Activated gamma-delta T cell treated with anti-CD3 and anti-CD28 coated beads, Interleukin-2, amount 50 U/mL, for 16 hours (primary cell): ENCODE measurements around the gene ODAM.
"Not testable (repeated sequence)": the region's sequence is repeated elsewhere in the genome, so short reads cannot be mapped to it uniquely, and the experiment has no call there.

Source experiments
- DNase-seq: peaks from one replicate; pipeline ENCODE4 v3.0.0-alpha.2; 2020; ENCODE audit warnings: low read depth

ODAM gene, protein sequence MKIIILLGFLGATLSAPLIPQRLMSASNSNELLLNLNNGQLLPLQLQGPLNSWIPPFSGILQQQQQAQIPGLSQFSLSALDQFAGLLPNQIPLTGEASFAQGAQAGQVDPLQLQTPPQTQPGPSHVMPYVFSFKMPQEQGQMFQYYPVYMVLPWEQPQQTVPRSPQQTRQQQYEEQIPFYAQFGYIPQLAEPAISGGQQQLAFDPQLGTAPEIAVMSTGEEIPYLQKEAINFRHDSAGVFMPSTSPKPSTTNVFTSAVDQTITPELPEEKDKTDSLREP

DNA sequence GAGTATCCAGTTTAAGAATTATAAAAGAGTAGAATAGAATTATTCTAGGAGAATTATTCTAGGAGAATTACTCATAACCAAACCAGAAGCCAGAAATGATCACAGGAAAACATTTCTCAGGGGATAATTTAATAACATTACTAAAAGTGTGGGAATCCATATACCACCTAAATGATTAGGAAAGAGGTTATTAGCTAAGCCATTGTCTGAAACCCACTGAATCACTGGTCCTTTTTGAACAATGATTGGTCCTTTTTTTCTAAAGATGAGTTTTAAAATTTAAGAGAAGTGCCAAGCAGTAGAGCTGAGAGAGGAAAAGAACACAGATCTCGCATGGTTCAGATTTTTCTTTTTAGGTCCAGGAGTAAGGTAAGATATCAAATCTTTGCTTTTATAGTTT, at the start of gene ODAM:
ODAM (plus strand) TSS at position 301 of the 400 bp plus-strand sequence. CDS start 819 bp downstream, outside the sequence.
- no peak for DNase-seq

DNA sequence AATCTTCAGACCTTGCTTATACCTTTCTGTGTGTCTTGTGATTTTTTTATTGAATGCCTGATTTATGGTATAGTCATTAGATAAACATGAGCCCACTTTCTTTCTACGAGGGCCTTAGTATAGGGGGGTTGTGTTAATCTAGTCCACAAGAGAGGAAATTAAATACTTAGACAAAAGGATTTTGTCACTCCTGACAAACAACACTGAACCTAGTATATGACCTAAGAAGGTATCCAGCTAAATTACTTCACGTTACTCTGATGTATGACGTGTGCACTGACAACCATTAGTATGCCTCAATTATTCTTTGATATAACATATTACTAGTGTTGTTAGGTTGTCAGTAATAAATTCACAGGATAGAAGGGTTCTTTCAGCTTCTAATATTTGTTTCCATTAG, 44.3 kb upstream of the ODAM start:
- DNase-seq = no peak

DNA sequence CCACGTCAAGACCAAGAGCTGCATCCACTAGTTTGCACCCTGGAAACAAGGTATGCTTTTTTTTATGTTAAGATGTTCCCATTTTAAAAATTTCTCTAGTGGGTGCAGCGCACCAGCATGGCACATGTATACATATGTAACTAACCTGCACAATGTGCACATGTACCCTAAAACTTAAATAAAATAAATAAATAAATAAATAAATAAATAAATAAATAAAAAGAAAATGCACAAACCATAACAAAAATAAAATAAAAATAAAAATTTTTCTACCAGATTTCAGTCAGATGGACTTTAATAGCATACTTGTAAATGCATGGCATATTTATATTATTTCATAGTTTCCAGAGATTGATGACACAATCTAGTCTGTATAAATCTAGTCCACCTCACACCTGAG, 43.4 kb upstream of the ODAM start:
- no peak for DNase-seq

DNA sequence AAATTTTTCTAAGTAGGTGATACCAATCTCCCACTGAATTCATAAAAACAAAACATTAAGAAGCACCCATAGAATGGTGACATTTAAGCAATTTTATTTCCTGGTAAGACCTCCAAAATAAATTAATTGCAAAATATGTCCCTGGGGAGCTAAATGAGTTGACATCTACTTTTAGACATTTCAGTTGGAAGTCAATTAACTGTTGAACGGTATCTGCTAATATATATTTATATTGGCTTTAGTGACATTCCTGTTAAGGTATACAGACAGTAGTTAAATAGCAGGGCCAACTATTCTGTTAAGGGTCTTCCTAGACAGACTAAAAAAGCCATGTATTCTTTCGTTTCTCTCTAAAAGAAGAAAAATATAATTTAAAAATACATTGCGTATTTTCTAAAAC, 41.6 kb upstream of the ODAM start, which contains the start of gene PRR27:
PRR27 (plus strand) TSS at position 301 of the 400 bp plus-strand sequence. CDS start 139 bp downstream, outside the sequence.
- no peak for DNase-seq

DNA sequence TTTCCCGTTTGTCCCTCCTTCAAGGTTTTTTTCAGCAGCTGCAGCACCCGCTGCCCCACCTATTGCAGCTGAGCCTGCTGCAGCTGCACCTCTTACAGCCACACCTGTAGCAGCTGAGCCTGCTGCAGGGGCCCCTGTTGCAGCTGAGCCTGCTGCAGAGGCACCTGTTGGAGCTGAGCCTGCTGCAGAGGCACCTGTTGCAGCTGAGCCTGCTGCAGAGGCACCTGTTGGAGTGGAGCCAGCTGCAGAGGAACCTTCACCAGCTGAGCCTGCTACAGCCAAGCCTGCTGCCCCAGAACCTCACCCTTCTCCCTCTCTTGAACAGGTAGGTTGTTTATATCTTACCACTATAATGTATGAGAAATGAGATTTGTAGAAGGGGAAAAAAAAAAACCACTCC, 36.9 kb upstream of the ODAM start:
- DNase-seq = no peak

DNA sequence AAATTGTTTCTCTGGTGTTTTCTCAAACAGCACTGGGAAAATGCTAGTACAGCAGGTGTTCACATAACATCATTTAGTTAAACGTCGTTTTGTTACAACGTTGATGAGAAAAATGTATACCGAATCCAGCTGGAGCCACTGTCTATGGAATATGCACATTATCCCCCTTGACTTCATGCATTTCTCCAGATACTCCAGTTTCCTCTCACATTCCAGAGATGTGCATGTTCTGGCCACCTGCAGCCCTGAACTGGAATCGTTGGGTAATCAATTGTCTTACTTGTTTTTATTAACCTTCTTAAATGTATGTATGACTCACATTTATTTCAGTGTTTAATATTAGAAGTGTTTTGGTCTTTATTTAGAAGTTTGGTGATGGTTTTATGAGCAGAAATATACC, 18.4 kb upstream of the ODAM start:
- DNase-seq = no peak

GRCh38 chr4:70178075-70178660, 17.4 kb upstream of the ODAM start:
- no peak for DNase-seq

GRCh38 chr4:70179811-70180210, 15.7 kb upstream of the ODAM start:
- DNase-seq = no peak

DNA sequence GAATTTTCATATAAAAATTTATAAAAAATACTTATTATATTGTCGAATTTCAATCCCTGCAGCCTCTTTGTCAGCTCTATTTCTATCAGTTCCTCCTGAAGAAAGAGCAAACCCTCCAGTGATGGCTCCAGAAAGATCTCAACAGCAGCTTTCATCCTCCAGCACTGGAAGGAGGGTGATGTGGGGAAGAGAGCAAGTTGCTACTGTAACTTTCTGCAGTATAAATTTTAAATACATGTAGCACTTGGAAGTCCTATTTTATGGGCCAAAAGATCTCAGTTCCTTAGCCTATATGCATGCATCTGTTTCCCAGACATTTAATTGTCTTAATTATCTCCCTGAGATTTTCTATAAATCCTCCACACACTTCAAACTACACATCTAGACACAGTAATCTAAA, 13.7 kb upstream of the ODAM start:
- DNase-seq = no peak

GRCh38 chr4:70182517-70183167, 12.9 kb upstream of the ODAM start:
- DNase-seq = no peak

GRCh38 chr4:70183168-70183939, 12.2 kb upstream of the ODAM start:
- no peak for DNase-seq

DNA sequence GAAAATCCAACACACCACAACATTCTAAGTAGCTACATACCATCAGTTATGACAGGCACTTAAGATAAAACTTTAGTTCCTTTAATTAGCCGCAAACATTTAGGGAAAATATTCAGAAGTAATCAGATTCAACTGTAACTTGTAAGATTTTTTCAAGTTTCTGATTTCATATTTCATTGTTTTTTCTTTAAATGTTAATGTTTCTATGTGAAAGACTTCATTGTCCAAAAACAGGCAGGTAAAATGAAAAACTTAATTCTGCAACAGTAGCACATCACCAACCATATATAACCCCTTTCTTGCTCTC, 11.6 kb upstream of the ODAM start:
- DNase-seq = no peak

DNA sequence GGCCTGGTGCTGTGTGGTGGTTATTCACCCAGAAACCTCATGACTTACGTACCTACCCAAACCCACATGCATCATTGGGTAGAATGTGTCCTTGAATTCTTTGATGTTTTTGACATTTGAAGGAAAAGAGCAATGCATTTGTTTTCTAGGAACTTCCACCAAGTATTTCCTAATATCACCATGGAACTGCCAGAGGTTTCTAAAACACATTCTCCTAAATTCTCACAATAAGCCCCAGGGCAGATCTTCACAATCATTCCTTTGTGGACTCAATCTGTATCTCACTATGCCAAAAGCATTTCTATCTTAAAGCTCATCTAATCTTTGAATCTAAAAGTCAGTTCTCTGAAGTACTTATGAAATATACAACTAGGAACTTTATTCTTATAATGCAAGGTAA, 8.3 kb upstream of the ODAM start:
- DNase-seq = no peak

- no peak for DNase-seq
Observed at GRCh38 chr4:70190579-70190978, 4.9 kb upstream of the ODAM start.

- no peak for DNase-seq
Observed at GRCh38 chr4:70191647-70192046, 3.9 kb upstream of the ODAM start.

DNA sequence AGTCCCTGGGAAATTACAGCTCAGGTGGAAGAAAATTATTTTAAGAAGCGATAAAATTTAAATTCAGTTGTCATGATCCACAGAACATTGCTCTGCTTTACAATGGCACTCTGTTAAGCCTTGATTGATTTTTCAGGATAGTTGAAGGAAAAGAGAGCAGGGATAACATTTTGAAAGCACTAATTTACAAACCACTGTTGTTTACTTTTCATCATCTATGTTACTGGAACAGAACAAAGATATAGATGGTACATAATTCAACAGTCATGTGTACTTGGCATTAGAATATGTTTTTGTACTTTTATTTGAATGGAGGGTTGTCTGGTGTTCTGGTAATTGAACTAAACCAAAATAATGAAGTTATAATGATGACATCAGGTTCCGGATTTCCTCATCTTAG, 2.6 kb upstream of the ODAM start:
- no peak for DNase-seq

DNA sequence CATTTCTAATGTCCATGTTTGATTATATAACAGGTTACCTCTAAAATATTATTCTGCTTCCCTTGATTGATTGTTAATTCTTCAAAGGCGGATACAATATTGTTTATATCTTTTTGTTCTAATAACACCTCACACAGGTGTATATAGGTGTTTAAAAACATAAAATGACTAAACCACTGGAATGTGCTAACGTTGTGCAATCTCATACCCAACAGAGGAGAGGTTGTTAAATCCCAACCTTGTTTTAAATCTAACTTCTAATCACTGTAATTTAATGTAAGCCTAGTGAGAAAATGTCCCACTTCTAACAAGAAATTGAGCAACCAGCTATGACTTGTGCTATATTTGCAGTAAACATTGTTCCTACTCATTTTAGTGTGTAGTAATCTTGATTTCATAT, 1.3 kb downstream of the ODAM start:
- DNase-seq = no peak

DNA sequence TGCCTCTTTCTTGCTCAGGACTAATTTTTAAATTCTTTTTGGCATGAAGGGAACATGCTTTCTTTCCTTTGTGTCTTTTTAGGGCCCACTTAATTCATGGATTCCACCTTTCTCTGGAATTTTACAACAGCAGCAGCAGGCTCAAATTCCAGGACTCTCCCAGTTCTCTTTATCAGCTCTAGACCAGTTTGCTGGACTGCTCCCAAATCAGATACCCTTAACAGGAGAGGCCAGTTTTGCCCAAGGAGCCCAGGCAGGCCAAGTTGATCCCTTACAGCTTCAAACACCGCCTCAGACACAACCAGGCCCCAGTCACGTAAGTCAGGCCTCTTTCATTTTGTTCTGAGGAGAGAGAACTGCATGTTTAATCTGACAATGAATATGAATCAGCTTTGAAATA, 2.3 kb downstream of the ODAM start:
- DNase-seq = no peak

DNA sequence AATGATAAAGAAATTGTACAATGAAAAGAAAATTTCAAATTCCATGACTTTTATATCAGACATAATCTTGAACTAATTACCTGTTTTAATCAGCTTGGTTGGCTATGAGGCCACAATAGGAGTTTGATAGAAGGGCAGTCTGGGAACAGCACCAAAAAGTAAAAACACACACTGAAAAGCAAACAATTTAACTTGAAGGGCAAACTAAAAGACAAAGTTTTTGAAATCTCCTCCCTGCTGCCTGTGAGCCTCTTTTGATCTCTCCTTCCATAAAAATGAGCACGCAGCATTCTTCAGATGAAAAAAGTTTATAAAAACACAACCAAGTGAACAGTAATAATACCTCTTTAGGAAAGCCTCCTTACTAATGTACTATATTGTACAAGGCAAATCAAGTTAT, 8.1 kb downstream of the ODAM start:
- no peak for DNase-seq

- not testable (repeated sequence) for DNase-seq
Observed at GRCh38 chr4:70212752-70213151, 17.2 kb downstream of the ODAM start.

GRCh38 chr4:70216109-70216508, 20.6 kb downstream of the ODAM start:
- DNase-seq = not testable (repeated sequence)

DNA sequence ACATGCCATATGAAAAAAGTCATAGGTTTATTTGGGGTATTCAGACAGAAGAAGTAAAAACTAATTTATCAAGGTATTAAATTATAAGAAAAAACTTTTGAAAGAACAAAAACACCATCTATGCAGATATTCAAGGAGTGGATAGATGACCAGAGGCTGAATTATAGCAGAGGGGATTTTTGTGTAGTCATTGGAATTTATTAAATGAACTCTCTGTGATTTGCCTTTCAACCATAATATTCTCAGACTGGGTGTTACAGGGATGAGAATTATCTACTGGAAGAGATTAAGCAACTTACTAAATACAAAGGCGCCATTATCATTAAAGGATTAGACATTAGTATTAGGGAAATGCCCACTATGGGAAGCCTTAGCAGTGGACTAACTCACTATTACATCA, 21.0 kb downstream of the ODAM start:
- DNase-seq = not testable (repeated sequence)

DNA sequence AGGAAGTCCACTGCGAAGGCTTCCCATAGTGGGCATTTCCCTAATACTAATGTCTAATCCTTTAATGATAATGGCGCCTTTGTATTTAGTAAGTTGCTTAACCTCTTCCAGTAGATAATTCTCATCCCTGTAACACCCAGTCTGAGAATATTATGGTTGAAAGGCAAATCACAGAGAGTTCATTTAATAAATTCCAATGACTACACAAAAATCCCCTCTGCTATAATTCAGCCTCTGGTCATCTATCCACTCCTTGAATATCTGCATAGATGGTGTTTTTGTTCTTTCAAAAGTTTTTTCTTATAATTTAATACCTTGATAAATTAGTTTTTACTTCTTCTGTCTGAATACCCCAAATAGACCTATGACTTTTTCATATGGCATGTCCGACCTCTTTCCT, 25.9 kb downstream of the ODAM start:
- DNase-seq = not testable (repeated sequence)
